ENCODE measurements around the gene SLC26A11. TPM values are rescaled to one million over a fixed set of nuclear protein-coding genes. Genes with fewer than 3 reads are reported as not detected.

Gene SLC26A11
- total RNA-seq, 4 donors from 2014 or later: 11.3 to 13.8 (median 12.7) TPM

- Histone ChIP-seq H3K36me3 (peaks cover 5 to 58% (median 24%) of the 10 kb centered on the region in 4 donors), H3K27ac (replicated peaks in 1 of 4) (no peak overlapping the region), H3K4me1 (peaks cover 8 to 32% (median 31%) of the 10 kb centered on the region in 4 donors), H3K4me3 (no peak overlapping the region), H3K9me3 (no peaks in the 10 kb centered on the region), H3K27me3 (no peaks in the 10 kb centered on the region)
- WGBS: 96% methylated on average over 6 of the region's 6 CpGs
- intact Hi-C loops (cut with DNase I): no loop called here
- TF ChIP-seq, protein P1, sequence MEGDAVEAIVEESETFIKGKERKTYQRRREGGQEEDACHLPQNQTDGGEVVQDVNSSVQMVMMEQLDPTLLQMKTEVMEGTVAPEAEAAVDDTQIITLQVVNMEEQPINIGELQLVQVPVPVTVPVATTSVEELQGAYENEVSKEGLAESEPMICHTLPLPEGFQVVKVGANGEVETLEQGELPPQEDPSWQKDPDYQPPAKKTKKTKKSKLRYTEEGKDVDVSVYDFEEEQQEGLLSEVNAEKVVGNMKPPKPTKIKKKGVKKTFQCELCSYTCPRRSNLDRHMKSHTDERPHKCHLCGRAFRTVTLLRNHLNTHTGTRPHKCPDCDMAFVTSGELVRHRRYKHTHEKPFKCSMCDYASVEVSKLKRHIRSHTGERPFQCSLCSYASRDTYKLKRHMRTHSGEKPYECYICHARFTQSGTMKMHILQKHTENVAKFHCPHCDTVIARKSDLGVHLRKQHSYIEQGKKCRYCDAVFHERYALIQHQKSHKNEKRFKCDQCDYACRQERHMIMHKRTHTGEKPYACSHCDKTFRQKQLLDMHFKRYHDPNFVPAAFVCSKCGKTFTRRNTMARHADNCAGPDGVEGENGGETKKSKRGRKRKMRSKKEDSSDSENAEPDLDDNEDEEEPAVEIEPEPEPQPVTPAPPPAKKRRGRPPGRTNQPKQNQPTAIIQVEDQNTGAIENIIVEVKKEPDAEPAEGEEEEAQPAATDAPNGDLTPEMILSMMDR (IDR thresholded peaks at IDR 0.05): no peak
- TF ChIP-seq POLR2AphosphoS5 (IDR thresholded peaks at IDR 0.05) (no peak), EP300 (IDR thresholded peaks at IDR 0.05) (no peak), POLR2A (IDR thresholded peaks at IDR 0.05; ENCODE audit: low read depth) (no peak)
- DNase-seq (ENCODE audit: extremely low spot score): no peak
Measured at GRCh38 chr17:80224683-80225082, 4.5 kb downstream of the SLC26A11 start.

GRCh38 chr17:80225230-80225629 lies 5.0 kb downstream of the SLC26A11 start:
- Histone ChIP-seq H3K36me3 (peaks cover 8 to 63% (median 26%) of the 10 kb centered on the region in 4 donors), H3K27me3 (no peaks in the 10 kb centered on the region), H3K27ac (replicated peaks in 1 of 4) (no peak overlapping the region), H3K9me3 (no peaks in the 10 kb centered on the region), H3K4me1 (peaks cover 8 to 29% (median 29%) of the 10 kb centered on the region in 4 donors), H3K4me3 (no peak overlapping the region)
- intact Hi-C loops (cut with DNase I): no loop called here
- no peak for DNase-seq (ENCODE audit: extremely low spot score)
- TF ChIP-seq POLR2AphosphoS5 (IDR thresholded peaks at IDR 0.05) (no peak), POLR2A (IDR thresholded peaks at IDR 0.05; ENCODE audit: low read depth) (no peak), EP300 (IDR thresholded peaks at IDR 0.05) (no peak)
- TF ChIP-seq, protein P1 (IDR thresholded peaks at IDR 0.05): no peak
- WGBS: 85% methylated on average over 6 of the region's 6 CpGs

GRCh38 chr17:80227156-80227555 lies 6.9 kb downstream of the SLC26A11 start:
- Histone ChIP-seq H3K27me3 (no peaks in the 10 kb centered on the region), H3K9me3 (peaks cover 0 to 6% (median 2%) of the 10 kb centered on the region in 4 donors), H3K36me3 (peaks cover 13 to 82% (median 30%) of the 10 kb centered on the region in 4 donors), H3K4me3 (no peak overlapping the region), H3K27ac (replicated peaks in 1 of 4) (no peak overlapping the region), H3K4me1 (peaks cover 0 to 15% (median 14%) of the 10 kb centered on the region in 4 donors)
- intact Hi-C loops (cut with DNase I): no loop called here
- 89% methylated on average over 4 of the region's 4 CpGs for WGBS
- TF ChIP-seq POLR2A (IDR thresholded peaks at IDR 0.05; ENCODE audit: low read depth) (no peak), POLR2AphosphoS5 (IDR thresholded peaks at IDR 0.05) (no peak), EP300 (IDR thresholded peaks at IDR 0.05) (no peak)
- TF ChIP-seq, protein P1 (IDR thresholded peaks at IDR 0.05): no peak
- no peak for DNase-seq (ENCODE audit: extremely low spot score)

DNA sequence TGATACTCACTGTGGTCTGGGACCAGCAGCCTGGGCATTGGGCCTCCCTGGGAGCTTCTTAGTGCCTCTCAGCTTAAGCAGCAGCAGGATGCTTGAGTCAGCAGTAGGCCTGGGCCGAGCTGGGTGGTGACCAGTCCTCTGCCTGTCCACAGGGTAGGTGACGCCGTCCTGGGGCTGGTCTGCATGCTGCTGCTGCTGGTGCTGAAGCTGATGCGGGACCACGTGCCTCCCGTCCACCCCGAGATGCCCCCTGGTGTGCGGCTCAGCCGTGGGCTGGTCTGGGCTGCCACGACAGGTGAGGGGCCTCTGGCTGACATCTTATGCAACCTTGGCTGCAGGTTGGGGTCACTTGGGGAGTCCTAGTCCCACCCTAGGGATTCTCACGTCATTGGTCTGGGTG lies 7.4 kb downstream of the SLC26A11 start:
- intact Hi-C loops (cut with DNase I): no loop called here
- 100% methylated on average over 1 of the region's 11 CpGs for WGBS
- TF ChIP-seq POLR2AphosphoS5 (IDR thresholded peaks at IDR 0.05) (no peak), POLR2A (IDR thresholded peaks at IDR 0.05; ENCODE audit: low read depth) (no peak), EP300 (IDR thresholded peaks at IDR 0.05) (no peak)
- TF ChIP-seq, protein P1 (IDR thresholded peaks at IDR 0.05): no peak
- no peak for DNase-seq (ENCODE audit: extremely low spot score)
- Histone ChIP-seq H3K27me3 (no peaks in the 10 kb centered on the region), H3K4me3 (no peak overlapping the region), H3K27ac (replicated peaks in 1 of 4) (no peak overlapping the region), H3K9me3 (peaks cover 0 to 11% (median 7%) of the 10 kb centered on the region in 4 donors), H3K36me3 (peaks cover 13 to 87% (median 35%) of the 10 kb centered on the region in 4 donors), H3K4me1 (peaks cover 0 to 11% (median 9%) of the 10 kb centered on the region in 4 donors)

DNA sequence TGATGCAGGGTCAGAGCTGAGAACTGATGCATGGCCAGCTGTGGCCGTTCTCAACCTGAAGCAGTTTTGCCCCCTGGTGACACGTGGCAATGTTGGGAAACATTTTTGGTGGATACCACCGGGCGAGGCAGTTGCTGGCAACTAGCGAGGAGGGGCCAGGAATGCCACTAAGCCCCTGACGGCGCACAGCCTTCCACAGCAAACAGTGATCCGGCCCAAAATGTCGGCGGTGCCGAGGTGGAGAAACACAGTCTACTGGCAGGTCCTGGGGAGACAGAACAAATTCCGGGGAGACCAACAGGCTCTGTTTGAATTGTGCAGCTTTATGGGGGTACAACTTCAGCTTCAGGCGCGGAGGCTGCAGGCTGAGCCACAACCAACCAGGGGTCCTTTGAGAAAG lies 8.2 kb downstream of the SLC26A11 start:
- intact Hi-C loops (cut with DNase I): no loop called here
- Histone ChIP-seq H3K4me1 (peaks cover 0 to 5% (median 2%) of the 10 kb centered on the region in 4 donors), H3K4me3 (no peak overlapping the region), H3K36me3 (peaks cover 18 to 90% (median 40%) of the 10 kb centered on the region in 4 donors), H3K27ac (replicated peaks in 1 of 4) (no peak overlapping the region), H3K9me3 (peaks cover 0 to 19% (median 13%) of the 10 kb centered on the region in 4 donors), H3K27me3 (no peaks in the 10 kb centered on the region)
- WGBS: 84% methylated on average over 14 of the region's 14 CpGs
- no peak for TF ChIP-seq POLR2A (IDR thresholded peaks at IDR 0.05; ENCODE audit: low read depth)
- no peak for TF ChIP-seq EP300 (IDR thresholded peaks at IDR 0.05)
- no peak for TF ChIP-seq POLR2AphosphoS5 (IDR thresholded peaks at IDR 0.05)
- no peak for DNase-seq (ENCODE audit: extremely low spot score)

All from esophagus muscularis mucosa (tissue), 4 donors.